Stimulated activated CD4-positive, alpha-beta T cell treated with anti-CD3 and anti-CD28 coated beads, TNF-alpha, amount 100 ng/mL, for 1 hour (primary cell): ENCODE measurements around the gene TICAM2.

Source experiments
- DNase-seq, 3 donors: peaks; one replicate each; pipeline ENCODE4 v3.0.0-alpha.2; 2020; ENCODE audit warnings: low read depth in 3 of 3, low spot score in 1 of 3

The TICAM2 gene

DNA sequence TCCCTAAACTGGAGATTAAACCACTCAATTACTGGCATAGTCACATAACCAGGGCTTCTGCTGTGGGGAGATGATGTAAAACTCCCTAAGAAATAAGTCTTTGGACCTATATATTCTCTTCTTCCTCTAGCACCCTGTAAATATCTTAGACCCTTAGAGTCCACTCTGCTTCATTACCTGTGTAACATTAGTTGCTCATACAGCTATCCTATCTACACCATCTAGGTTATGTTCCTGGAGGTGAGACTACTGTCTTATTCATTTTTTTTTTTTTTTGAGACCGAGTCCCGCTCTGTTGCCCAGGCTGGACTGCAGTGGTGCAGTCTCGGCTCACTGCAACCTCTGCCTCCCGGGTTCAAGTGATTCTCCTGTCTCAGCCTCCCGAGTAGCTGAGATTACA is 9.6 kb upstream of the TICAM2 start:
- DNase-seq: no peak

DNA sequence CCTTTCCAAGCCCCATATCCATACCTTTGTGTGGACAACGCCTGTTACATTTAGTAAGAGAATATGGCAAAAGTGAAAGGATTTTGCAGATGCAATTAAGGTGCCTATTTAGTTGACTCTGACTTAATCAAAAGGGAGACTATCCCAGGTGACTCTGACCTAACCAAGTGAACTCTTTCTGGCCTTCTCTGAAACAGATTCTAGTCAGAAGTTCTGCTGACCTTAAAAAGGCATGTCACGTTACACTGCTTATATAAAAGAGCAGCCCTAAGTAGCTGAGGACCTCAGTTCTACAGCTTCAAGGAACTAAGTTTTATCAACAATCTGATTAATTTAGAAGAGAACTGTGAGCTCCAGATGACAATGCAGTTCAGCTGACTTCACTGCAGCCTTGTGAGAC is 5.7 kb upstream of the TICAM2 start:
- DNase-seq: no peak

DNA sequence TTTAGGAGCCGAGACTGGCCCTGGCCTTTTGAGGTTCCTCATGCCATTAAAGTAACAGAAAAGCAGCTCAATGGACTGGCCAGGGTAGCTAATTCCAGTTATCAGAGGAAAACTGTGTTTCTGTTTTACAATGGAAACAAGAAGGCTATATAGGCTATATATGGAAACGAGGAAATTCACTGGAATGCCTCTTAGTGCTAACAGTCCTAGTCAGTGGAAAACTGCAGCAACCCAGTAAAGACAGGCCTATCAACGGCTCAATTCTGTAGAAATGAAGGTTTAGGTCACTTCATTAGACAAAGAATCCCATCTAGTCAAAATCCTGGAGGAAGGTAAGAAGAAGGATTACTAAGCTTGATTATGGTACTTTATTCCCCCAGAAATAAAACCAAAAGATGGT is 3.2 kb upstream of the TICAM2 start:
- no peak for DNase-seq

DNA sequence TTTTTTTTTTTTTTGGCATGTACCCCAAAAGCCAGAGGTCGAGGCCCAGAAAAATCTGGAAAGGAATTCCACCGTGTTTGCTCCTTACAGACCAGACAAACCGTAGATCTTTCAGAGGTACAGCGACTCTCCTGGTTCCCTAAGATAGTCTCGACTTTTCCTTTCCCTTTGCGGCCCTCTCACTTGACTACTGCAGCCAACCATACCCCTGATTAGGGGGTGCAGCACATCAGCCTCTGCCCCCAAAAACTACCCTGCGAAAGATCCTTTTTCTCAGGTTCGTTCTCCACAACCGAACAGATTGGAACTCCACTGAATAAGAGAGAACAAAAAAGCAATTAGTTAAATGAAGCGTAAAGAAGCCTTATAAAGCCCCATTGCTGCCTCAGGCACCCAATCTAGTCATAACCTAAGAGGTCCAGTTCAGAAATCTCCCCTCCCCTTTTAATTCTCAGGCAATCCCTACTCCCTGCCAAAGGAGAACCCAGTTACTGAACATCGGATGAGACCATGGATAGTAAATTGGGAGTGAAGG is 379 bp upstream of the TICAM2 start:
- DNase-seq: no peak

DNA sequence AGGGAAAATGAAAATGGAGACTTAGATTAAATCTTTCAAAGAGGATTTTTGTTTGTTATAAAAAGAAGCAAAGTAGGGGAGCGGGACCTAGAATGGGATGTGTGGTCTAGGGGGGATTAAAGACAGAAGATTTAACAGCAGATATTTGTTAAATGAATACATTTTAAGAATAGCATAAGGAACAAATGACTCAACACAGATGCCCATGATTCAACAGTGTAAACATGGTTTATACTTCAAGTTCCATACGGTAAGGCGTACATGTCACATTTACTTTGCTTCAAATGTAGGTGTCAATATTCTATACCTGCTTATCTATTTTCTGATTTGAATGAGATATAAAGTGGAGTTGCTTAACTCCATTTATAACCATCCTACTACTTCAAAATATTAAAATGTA is 1.5 kb downstream of the TICAM2 start:
- DNase-seq: no peak

DNA sequence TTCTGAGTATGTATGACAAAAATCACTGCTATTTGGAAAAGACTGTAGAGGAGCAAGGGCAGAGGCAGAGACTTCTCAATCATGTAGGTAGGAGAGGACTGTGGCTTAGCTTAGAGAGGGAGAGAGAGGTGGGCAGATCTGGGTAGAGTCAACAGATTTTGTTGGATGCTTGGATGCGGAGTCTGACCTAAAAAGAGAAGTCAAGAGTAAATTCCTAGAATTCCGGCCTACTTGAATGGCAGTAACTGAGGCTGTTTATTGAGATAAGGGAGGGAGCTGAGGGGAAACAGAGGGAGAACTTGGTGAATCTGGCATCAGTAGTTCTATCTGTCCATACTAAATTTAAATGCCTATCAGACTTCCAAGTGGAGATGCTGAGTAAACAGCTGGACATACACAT is 2.4 kb downstream of the TICAM2 start:
- no peak for DNase-seq

DNA sequence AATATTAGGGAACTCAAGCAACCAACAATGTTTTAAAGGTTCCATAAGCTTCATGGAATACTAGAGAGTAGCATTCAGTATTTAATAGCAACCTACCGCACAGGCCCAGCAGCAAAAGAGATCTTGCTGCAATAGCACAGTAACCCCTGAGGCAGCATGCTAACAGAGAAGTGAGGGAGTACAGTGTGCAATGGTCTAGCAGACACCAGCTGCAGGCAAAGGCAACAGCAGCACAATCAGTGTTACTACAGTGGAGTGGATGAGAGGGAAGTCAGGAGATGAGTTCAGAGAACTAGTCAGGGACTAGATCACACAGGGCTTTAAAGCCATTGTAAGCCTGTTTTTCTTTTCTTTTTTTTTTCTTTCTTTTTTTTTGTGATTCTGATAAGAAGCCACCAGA is 2.8 kb downstream of the TICAM2 start:
- DNase-seq: no peak

DNA sequence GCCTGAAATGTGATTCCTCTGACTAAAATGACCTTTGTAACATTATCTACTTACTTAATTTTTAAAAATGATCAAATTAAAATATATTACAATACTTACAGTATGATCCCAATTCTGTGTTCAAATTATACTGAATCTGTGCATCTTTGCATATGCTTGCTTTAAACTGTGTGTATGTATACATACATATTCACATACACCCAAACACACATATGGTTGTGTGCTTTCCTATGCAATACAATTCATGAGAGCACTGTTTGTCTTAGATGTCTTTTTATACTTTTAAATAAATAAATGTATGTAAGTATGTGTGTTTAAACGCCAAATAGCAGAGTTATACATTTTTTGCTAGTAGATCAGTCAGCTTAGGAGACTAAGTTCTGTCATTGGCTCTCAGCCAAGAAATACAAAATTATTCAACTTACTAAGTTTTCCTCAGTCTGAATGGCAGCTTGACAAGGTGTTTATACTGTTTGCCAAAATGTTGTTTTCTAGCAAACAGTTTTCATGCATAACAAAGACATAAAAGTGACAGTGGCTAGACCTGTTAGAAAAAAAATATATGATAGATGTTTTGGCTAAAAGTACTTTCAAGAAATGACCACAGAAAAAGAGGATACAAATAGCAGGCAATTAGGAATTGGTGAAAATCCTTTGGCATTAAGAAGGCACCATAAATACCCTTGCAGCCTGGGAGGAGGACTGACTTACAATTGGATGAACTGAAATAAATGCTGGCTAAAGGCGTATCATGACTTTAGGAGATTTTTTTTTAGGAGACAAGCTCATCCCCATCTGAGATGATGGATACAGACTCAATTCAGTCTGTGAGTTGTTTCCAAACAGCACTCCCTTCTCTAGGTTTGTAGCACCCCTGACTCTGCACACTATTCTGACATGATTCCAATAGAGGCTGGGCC is 7.9 kb downstream of the TICAM2 start:
- DNase-seq: no peak

DNA sequence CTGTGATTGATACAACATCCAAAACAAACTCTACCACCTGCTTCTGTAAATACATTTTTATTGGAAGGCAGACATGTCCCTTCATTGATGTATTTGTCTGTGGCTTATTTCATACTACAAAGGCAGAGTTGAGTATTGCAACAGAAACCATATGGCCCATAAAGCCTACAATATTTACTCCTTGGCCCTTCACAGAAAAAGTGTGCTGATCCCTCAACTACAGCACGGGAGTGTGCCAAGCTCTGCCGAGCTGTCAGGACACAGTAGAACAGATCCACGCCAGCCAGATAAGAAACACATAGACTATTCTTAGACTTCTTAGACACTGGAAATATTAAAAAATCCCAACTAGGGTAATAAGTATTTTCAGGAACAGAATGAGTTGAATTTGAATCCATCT is 13.2 kb downstream of the TICAM2 start:
- no peak for DNase-seq

DNA sequence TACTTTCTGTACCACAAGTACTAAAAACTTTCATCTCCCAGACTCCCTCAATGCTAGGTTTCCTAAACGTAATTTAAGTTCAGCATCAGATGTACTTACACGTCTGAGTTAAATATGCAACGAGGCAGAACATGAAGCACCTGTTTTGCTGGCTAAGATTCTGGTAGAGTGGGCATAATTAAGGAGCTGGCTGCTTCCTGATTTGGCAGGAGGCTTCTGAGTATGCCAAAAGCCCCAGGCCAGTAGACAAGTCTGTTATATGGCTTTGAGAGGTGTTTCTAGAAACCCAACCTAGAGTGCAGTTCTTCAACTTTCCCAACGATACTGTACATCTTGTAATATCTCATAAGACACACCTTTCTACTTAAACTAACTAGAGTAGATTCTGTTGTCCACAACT is 13.6 kb downstream of the TICAM2 start:
- DNase-seq: no peak

DNA sequence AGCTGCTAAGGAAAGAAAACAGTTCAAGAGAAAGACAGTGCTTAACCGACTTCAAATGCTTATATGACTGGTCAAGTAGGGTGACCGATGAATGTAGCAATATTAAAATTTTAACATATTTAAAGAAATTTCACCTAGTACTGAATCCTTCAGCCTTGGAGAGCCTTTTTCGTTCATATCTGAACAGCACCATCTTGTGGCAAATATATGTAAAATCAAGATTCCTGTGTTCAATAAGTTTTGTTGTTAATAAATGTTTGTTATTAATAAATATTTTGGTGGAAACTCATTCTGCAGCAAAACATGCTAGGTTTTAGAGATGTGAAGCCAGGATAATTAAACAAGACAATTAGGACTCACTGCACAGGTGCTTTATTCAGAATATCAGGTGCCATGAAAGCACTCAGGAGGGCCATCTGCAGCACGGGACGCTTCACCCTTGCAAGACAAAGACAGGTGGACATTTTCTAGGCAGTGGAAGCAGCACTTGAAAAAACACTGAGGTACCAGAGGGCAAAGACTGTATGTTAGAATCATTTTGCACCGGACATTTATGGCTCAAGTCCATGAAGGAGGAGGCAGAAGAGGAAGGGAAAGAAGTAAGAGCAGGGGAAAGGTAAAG is 15.6 kb downstream of the TICAM2 start:
- no peak for DNase-seq

DNA sequence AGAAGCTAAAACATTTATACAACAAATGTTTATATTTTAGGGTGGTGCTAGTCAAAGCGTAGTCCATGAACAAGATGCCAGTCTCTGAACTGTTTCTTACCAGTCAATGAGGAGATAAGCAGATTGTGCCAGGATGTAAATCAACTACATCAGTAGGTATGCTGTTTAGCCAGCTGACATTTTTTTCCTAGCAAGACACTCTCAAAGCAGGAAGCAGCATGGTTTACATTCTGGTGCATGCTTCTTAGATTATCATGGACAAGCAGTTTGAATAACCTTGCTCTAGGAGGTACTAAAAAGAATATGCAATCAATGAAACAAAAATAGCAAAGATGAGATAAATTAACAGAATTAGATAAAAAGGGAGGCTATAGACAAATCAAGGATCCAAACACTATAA is 17.0 kb downstream of the TICAM2 start:
- no peak for DNase-seq

DNA sequence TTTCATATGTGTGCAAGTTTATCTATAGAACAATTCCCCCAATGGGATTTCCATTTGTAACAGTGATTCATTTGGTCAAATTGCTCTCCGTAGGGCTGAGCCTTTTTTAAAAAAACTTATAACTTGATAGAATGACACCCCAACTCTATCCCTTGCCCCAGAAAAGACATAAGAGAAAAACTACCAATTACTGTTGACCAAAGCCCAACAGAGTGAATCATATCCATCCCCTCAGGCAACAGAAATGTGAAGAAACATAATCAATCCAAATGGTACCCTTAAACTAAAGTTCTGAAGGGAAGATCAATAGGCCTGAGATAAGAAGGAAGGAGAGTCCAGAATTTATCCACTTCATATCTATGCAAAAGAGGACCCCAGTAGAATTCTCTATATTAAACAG is 17.8 kb downstream of the TICAM2 start:
- no peak for DNase-seq

DNA sequence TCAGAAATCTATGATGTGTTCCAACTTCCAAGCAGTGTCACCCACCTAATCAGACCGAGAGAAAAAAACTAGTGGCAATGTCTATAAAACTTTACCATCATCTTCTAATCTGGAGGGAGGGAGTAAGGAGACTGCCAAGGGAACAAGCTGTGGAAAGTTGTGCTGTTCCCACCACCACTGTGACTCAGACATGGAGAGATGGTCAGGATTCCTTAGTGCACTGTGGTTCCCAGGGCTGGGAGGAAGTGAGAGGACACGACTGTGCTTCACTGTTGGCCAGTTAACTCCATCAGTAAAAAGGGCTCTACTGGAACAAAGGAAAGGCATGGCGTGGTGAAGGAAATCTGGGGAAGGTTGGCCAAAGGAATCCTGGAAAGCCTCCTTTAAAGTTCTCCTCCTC is 18.8 kb downstream of the TICAM2 start:
- no peak for DNase-seq

DNA sequence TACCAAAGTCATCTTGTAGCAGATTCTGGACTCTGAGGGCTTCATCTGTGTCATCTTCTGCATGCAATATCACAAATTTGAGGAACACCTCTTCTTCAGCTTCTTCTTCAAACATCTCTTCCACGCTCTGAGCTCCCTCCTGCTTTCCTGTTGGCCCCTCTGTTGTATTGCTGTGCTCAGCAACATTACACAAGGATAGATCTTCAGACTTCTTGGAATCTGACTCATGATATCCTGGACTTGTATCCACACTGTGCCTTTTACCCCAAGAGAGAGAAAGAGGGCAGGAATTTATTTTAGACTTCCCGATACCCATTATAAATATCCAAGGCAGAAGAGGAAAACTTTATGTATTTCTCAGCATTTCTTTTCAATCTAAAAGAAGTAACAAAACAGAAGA is 21.3 kb downstream of the TICAM2 start:
- no peak for DNase-seq

DNA sequence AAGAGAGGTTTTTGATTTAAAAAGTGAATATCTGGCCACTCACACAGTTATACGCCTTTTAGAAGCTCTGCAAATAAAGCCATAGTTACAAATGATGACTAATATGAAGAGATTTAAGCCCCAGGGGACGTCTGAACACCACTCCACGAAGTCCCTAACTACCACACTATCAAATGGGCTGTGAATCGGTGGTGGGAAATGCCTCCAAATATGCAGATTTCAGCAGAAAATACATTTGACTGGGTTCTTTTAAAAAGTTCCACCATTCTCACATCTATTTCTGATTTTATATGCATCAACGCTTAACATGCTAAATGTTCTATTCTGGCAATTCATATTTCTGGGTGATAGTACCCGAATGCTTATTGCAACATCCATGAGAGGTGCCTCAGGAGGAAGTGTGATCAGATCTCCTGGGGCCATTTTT is 22.5 kb downstream of the TICAM2 start:
- no peak for DNase-seq

DNA sequence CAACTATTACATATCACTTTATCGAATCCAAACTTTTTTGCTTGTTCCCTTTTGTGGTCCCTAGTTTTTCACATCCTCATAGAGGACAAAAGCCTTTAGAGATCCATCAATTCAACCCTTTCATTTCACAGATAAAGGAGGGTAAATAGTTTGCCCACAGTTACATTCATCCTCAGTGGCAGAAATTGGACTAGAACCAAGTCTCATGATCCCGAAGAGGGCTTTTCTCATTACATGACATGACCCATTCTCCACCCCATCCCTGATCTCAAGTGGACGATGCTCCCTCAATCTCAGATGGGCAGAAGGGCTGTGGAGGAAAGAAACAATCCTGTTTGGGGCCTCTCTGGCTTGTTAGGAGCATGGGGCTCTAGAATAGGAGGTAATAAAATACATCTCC is 23.1 kb downstream of the TICAM2 start:
- no peak for DNase-seq

DNA sequence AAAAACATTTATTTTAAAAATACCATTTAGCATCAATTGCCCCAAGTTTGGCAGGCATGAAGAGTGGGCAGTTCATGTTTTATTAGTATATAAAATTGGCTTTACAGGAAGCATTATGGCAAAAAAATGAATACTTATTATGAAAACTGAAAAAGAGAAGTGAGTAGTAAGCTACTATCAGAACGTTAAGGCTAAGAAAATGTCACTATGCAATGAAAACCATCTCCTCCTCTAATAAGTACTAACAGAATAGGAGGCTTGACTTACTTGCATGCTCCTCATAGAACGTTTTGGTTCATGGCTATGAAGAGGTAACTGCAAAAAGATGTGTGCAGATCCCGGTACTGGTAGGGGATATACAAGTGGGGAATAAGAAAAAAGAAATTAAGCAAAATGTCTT is 23.6 kb downstream of the TICAM2 start:
- no peak for DNase-seq

DNA sequence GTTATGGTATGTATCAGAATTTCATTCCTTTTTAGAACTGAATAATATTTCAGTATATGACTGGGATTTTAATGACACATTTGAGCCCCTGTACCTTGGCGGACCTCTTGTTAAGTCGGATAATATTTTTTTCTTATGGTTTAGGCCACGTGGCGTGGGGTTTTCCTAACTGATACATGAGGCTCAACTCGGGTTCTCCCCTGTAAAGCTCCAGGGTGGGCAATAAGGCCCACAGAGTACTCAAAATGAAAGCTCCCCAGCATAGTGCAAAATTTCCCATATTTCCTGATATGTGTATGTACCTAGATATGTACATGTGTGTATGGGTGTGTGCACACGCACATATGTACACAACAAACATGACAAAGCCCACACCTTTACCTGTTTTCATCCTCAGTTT is 24.5 kb downstream of the TICAM2 start:
- no peak for DNase-seq

DNA sequence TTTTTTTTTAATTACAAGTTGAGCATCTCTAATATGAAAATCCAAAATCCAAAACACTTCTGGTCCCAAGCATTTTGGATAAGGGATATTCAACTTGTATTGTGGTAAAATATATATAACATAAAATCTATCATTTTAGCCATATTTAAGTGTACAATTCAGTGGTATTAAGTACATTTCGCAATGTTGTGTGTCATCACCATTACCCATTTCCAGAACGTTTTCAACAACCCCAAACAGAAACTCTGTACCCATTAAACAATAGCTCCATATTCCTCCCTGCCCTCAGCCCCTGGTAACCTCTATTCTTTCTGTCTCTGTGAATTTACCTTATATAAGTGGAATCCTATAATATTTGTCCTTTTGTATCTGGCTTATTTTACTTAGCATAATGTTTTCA is 24.9 kb downstream of the TICAM2 start:
- DNase-seq: no peak

DNA sequence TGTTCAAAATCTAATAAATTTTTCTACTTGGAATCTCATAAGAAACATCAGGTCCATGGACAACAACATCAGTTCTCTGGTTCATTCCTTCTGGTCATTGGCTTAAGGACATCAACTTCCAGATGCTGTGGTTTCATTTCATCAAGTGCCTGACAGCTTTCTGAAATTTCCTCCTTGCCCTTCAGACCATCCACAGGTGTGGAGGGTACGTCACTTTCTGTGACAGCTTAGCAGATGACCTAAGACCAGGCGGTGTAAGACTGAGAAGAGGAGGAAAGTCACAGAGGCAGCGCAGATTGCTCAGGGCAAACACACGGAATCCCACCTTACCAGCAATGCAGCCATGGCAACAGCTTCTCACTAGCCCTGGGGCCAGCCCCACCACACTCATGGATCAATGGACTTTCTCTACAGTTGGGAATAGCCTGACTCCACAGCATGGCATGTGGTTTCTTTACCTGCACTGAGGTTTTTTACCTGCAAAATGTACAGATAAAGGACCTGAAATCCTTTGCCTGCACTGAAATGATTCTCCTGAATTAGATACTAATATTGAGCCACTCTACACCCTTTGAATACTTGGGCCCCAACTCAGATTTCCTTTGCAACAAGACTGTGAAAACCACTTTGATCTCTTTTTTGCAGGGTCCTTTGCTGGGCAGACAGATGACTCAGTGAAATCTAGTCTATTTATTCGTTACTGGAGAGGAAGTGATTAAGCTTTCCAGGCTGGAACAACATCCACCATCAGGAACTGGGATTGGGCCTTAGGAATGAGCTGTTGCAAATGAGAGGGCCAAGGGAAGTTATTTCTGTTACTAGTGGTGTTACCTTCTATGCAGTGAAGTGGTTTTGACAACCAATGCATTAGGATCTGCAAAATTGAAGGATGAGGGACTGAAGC is 26.9 kb downstream of the TICAM2 start:
- no peak for DNase-seq

DNA sequence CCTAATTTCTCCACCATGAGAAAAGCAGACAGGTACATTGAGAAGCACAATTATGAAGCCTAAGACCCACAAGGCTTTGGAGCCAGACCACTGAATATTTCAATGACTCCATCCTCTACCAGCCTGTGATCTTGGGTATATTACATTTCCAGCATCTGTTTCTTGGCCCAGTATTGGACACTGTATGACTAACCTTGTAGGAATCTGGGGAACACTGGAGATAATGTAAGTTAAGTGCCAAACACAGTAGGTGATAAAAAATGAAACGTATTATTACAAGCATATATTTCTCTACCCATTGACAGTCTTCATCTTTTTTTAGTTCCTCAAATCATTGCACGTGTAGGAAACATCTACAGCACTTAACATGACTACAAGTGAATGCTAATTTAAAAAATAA is 29.1 kb downstream of the TICAM2 start:
- DNase-seq: no peak
